Measurements from ENCODE around the gene GLRA1.
"Not testable (repeated sequence)": the region's sequence is repeated elsewhere in the genome, so short reads cannot be mapped to it uniquely, and the experiment has no call there.

The GLRA1 gene

GRCh38 chr5:151912360-151912759 lies 12.3 kb downstream of the GLRA1 start:
- FAIRE-seq, result no peak

- FAIRE-seq, result no peak
Observed at GRCh38 chr5:151911011-151911410, 13.6 kb downstream of the GLRA1 start.

GRCh38 chr5:151909628-151910027 lies 15.0 kb downstream of the GLRA1 start:
- no peak for FAIRE-seq

DNA sequence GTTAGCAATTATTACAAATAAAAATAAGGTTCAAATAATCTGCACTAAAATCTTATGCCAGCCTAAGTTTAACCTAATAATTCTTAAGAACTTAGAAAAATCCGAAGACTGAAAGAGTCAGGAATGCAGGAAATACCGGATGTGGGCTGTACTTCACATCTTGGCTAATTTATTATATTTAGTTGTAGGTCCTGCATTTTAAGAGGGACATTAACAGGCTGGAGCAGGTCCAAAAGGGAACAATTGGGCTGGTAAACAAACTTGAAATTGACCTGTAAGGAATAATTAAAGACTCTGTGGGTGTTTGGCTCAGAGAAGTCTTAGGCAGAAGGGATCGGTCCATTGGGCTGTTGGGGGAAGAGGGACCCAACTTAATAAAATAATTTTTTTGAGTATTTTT lies 18.4 kb downstream of the GLRA1 start:
- no peak for FAIRE-seq

- FAIRE-seq, result no peak
Observed at GRCh38 chr5:151905557-151905961, 19.1 kb downstream of the GLRA1 start.

DNA sequence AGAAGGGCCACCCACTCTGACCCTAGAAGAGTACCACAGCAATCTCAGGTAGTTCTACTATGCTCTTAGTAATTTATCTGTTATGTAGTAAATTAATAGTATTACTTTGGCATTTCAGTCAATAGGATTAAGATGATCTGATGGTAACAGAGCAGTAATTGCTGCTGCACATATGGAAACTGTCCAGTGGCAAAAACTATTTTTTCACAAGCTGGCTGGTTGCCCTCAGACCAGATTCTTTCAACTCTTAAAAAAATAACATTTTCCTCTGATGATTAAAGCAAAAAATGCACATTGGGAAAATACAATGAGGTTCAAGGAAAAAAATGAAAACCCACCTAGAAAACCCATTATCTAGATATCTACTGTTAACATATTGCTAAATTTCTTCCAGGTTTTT lies 19.7 kb downstream of the GLRA1 start:
- no peak for FAIRE-seq

GRCh38 chr5:151904127-151904526 lies 20.5 kb downstream of the GLRA1 start:
- no peak for FAIRE-seq

GRCh38 chr5:151903243-151903653 lies 21.4 kb downstream of the GLRA1 start:
- FAIRE-seq, result no peak

- FAIRE-seq, result no peak
Observed at GRCh38 chr5:151902215-151902614, 22.4 kb downstream of the GLRA1 start.

DNA sequence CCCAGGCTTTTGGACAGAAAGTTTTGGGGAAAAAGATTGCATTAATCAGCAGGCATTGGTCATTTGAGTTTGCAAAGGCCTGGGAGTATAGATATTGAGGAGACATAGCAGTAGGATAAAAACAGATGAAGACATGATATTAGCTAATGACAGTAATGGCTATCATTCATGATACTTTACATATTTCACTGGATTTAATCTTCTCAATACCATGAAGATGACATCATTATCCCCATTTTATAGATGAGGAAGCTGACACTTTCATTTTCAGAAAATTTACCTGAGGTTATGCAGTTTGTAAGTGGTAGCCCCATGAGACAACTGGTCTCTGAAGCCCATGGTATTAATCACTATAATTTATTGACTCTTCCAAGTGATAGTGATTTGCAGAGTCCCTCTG lies 23.0 kb downstream of the GLRA1 start:
- no peak for FAIRE-seq

DNA sequence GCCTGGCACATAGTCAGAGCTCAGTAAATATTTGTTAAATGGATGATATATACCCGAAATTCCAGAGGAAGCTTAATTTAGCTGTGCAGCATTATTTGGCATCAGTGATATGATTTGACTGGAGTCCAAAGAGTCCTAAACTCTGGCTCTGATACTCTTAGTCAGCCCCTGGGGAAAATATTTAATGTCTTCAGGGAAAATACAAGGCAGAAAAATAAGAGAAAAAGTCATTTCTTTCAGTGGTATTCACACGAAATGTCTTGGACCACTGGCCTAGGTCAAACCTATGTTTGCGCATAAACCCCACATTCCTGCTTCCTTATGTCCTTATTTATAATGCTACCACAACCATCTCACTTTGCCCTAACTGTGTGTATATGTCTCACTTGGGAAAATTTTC lies 23.8 kb downstream of the GLRA1 start:
- no peak for FAIRE-seq

DNA sequence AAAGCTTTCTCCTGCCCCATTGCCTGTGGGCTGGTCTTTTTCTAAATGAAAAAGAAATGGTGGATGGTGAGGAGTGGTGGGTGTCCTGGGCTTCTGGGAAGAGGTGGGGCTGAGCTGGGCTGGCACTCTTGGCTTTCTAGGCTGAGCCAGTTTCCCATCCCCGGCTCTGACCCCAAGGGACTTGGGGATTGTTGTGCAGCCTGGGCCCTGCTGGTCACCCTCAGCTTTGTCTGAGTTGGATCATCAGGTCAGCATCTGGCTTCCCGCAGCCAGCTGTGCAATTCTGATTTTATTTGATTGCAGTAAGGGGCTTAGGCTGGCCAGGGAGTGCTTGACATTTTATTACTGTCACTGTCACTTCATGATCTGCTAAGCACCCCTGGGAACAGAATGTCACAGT lies 25.3 kb downstream of the GLRA1 start:
- no peak for FAIRE-seq

DNA sequence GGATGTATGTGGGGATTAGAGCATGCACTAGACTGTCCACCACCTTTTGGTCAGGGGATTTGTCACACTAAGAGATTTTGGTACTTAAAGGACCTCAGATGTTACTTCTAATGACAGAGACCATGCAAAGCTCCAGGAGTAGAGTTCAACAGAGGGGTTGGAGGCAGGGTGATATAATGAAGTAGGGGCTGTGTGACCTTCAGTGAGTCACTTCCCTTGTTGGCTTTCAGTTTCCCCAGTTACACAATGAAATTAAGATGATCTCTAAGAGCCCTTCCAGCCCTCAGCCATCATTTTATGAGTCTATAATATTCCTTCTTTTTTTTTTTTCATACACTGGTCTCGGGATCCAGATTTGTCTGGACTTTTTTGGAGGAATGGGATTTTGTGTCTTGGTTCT lies 26.8 kb downstream of the GLRA1 start:
- FAIRE-seq, result no peak

GRCh38 chr5:151897020-151897552 lies 27.6 kb downstream of the GLRA1 start:
- FAIRE-seq, result no peak

DNA sequence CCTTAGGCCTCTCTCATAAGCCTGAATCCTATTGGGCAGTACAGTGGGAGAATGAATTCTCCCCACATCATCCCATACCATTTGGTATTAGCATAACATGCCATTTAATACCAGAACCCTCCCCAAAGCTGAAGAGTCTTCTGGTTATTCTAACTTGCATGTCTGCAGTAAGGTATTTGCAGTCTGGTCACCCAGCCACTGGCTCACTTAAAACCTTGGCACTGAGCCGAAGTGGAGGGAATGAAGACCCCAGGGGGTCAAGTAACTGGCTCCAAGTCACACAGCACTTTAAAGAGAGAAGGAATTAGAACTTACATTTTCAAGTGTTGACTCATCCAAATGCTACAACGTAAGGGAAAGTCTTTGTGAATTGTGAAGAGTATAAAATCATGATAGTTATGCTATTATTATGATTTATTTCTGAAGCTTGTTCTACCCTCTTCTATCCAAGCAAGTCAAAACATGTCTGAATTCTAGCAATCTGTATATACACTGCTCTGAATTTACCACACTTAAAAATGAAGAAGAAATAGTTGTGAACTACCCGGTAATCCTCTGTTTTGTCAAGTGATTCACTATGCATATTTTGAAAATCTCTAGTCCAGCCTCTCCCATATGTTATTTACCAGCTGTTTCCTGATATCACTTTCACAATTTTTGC lies 28.5 kb downstream of the GLRA1 start:
- FAIRE-seq, result no peak

DNA sequence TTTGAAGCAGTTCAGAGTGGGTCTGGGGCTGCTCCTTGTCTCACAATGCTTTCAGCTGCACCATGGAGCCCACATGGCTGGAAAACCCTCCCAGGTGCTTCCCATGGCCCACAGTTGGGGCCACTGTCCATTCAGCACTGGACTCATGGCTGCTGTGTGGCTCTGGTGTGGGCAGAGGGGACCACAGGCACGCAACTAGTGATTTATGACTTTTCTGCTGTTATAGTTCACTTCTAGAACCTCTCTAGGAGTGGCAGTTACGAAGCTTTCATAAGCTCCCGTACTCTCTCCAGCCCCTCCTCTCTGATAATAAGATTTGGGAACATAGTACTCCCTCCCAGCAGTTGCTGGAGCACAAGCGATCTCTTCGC lies 29.0 kb downstream of the GLRA1 start:
- no peak for FAIRE-seq

DNA sequence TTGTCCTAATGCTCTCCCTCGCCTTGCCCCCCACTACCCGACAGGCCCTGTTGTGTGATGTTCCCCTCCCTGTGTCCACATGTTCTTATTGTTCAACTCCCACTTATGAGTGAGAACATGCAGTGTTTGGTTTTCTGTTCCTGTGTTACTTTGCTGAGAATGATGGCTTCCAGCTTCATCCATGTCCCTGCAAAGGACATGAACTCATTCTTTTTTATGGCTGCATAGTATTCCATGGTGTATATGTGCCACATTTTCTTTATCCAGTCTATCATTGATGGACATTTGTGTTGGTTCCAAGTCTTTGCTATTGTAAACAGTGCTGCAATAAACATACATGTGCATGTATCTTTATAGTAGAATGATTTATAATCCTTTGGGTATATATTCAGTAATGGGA lies 31.2 kb downstream of the GLRA1 start:
- not testable (repeated sequence) for FAIRE-seq

DNA sequence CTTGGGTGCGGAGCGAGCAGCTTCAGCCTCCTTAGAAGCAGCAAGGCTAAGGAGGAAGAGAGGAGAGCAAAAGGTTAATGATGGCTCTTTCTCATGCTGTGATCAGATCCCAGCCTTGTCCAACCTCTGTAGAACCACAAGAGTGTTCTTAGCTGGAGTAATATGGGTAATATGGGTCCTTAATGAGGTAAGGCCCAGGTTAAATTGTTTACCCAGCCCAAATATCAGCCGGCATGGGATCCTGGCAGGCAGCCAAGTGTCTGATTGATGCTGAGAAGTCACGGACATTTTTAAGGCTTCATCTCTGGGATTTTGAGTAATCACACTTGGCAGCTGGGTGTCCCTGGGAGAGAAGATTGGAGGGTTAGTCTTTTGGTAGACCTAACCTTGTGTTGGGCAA lies 32.3 kb downstream of the GLRA1 start:
- FAIRE-seq, result no peak

DNA sequence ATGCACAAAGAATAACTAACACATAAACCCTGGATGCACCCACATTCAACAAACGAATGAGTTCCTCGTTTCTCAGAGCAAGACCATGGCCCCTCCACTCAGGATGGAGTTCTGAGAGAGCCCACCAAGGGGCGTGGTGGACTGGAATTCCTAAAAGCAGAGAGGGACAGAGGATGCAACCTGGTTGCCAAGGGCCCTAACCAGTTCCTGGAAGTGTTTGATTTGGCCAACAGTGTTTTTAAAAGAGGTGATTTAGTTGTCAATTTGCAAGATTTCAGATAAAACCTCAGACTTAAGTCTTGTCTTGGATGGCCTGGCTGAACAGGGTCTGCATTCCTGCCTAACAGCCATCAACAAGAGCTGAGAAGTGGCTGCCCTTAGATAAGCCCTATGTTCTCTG lies 34.4 kb downstream of the GLRA1 start:
- no peak for FAIRE-seq

DNA sequence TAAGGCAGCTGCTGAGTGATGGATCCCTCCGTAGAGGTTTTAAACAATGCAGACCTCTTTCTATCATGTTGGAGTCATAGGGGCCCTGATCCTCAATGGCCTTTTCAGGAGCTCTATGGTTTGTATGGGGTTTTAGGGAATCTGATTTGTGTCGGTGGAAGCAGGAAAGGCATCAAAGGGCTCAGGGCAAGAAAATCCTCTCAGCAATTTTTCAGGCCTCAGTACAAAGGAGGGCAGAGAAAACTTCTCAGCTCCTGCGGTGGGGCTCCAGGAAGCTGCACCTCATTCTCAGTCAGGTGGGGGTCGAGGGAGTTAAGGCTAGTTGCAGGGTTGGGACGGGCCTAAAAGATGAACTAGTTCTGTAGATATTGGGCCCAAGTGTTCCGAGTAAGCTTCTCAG lies 35.0 kb downstream of the GLRA1 start:
- FAIRE-seq, result no peak

- FAIRE-seq, result no peak
Observed at GRCh38 chr5:151886546-151887275, 37.9 kb downstream of the GLRA1 start.

- FAIRE-seq, result no peak
Observed at GRCh38 chr5:151885138-151885908, 39.3 kb downstream of the GLRA1 start.

DNA sequence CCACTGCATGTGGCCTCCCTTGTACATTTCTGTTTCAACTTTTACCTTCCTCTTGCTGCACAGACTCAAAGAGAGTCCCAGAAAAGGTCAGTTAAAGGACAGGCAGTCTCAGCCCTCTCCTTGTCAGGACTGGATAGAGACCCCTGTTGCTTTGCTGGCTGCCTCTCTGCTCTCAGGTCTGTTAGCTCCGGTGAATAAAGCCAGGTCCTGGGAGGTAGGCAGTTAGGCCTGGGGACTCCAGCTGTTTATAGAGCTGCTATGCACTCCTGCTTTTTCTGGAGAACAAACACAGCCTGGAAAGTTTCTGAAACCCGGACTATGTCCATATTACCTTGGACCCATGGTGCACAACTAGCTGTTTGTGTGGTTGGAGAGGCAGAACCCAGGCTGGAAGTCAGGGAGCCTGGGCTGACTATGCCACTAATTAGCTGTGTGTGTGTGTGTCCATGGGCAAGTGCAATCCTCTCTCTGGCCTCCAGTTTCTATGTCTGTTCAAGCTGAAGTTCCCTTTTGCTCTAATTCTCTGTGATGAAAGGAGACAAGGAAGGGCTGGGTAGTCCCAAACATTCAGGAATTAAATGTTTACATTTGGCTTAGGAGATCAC lies 42.9 kb downstream of the GLRA1 start:
- no peak for FAIRE-seq

Measured in TTC549 (cell line).